Sigmoid colon (tissue), 7 donors: ENCODE results near the gene RPS6KA2. TPM values are rescaled to one million over a fixed set of nuclear protein-coding genes. Genes with fewer than 3 reads are reported as not detected.
"Not testable (repeated sequence)": the region's sequence is repeated elsewhere in the genome, so short reads cannot be mapped to it uniquely, and the experiment has no call there.

Experiments
- DNase-seq: peaks from one replicate; pipeline ENCODE4 v3.0.0-alpha.2; 2019
- H3K27ac ChIP-seq, 4 donors: fragments of 200-600 bp; sonication (generic); one replicate each; pipeline ENCODE4 v1.5.1; 2016 to 2019; ENCODE audit warnings: mild to moderate bottlenecking in 1 of 4
- H3K27me3 ChIP-seq, 3 donors: fragments of 200-600 bp; sonication (generic); one replicate each; pipeline ENCODE4 v1.5.1; 2019; ENCODE audit warnings: mild to moderate bottlenecking in 1 of 3
- H3K36me3 ChIP-seq, 4 donors: fragments of 200-600 bp; sonication (generic); one replicate each; pipeline ENCODE4 v1.5.1; 2016 to 2019
- H3K4me1 ChIP-seq, 4 donors: fragments of 200-600 bp; sonication (generic); one replicate each; pipeline ENCODE4 v1.5.1; 2017 to 2019
- H3K4me3 ChIP-seq, 4 donors: fragments of 200-600 bp; sonication (generic); one replicate each; pipeline ENCODE4 v1.5.1; 2017 to 2019; ENCODE audit warnings: mild to moderate bottlenecking in 2 of 4, moderate library complexity in 1 of 4
- H3K9me3 ChIP-seq, 4 donors: fragments of 200-600 bp in 3 of 4; sonication (generic) in 3 of 4; one replicate each; pipeline versions ENCODE4 v1.5.1 to v1.6.1; 2013 to 2019
- CTCF ChIP-seq, 4 experiments: fragments of 450-650 bp in 3 of 4; fragments of 200-600 bp in 1 of 4; IDR thresholded peaks; one replicate each; pipeline ENCODE4 v1.5.1; 2016 to 2019; ENCODE audit warnings: antibody characterized with exemption in 4 of 4, mild to moderate bottlenecking in 3 of 4, moderate library complexity in 2 of 4
- EP300 ChIP-seq, 4 donors: sonication (generic); formaldehyde crosslinking; IDR thresholded peaks; one replicate each; pipeline ENCODE4 v1.6.1; 2017; ENCODE audit warnings: antibody characterized with exemption in 4 of 4
- POLR2A ChIP-seq, 2 donors: fragments of 450-650 bp; IDR thresholded peaks; one replicate each; pipeline ENCODE4 v1.6.1; 2016; ENCODE audit warnings: antibody characterized with exemption in 2 of 2, mild to moderate bottlenecking in 2 of 2, moderate library complexity in 2 of 2
- POLR2AphosphoS5 ChIP-seq, 4 donors: sonication (generic); formaldehyde crosslinking; IDR thresholded peaks; one replicate each; pipeline ENCODE4 v1.6.1; 2017; ENCODE audit warnings: antibody characterized with exemption in 4 of 4
- WGBS, 2 donors: extraction: QIAGEN DNeasy Blood & Tissue Kit; methylation state at CpG; one replicate each; pipeline ENCODE4 v1.1.7; 2013; 5-methylcytosine and 5-hydroxymethylcytosine counted together
- intact Hi-C: fragments of 100-400 bp; cut with DNase I; formaldehyde crosslinking; loops from one replicate; pipeline ENCODE4 v1.15.1; 2023
- polyA plus RNA-seq, 3 donors: library from polyadenylated mRNA; stranded (reverse); fragments of 200-250 nt; gene quantifications; one replicate each; pipeline ENCODE4 v1.2.3, GENCODE V29; 2013
- total RNA-seq, 4 donors: library from RNA; depleted of rRNA; stranded (reverse); fragments of >200 nt; gene quantifications; one replicate each; pipeline ENCODE4 v1.1.0, GENCODE V29; 2016
- donor health status: healthy with polysubstance abuse.
- donor health status: Bipolar disorder and iron deficiency.
- donor health status: healthy.

Gene RPS6KA2
- total and polyA plus RNA-seq, 7 donors, result 6.5 to 44.7 (median 27.8) TPM

- Histone ChIP-seq H3K9me3 (no peaks in the 10 kb centered on the region), H3K27ac (no peak overlapping the region), H3K4me3 (no peak overlapping the region), H3K4me1 (peaks cover 0 to 7% (median 6%) of the 10 kb centered on the region in 4 donors), H3K27me3 (no peaks in the 10 kb centered on the region), H3K36me3 (no peaks in the 10 kb centered on the region)
- intact Hi-C loops, result loop anchor here (10.0 kb wide), 1 partner anchor 383 kb away; no protein-coding TSS in a partner anchor
- TF ChIP-seq POLR2A (IDR thresholded peaks at IDR 0.05), result no peak
- 59 to 75% methylated on average over 5 of the region's 5 CpGs for WGBS, 2 donors
- DNase-seq, result no peak
Observed at GRCh38 chr6:166387642-166388289, 239.3 kb downstream of the RPS6KA2 start.

DNA sequence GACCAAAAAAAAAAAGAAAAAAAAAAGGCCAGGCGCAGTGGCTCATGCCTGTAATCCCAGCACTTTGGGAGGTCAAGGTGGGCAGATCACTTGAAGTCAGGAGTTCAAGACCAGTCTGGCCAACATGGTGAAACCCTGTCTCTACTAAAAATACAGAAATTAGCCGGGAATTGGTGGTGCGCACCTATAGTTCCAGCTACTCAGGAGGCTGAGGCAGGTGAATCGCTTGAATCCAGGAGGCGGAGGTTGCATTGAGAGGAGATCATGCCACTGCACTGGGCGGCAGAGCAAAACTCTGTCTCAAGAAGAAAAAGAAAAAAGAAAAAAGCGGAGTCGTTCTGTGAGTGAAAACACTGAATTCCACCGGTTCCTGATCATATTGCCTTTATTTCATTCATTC, 240.0 kb downstream of the RPS6KA2 start:
- not testable (repeated sequence) for H3K36me3 ChIP-seq, H3K4me1 ChIP-seq
- WGBS, 2 donors, result 93 to 95% methylated on average over 9 of the region's 9 CpGs

GRCh38 chr6:166386111-166386510, 240.9 kb downstream of the RPS6KA2 start:
- Histone ChIP-seq H3K36me3 (no peaks in the 10 kb centered on the region), H3K9me3 (no peaks in the 10 kb centered on the region), H3K27me3 (no peaks in the 10 kb centered on the region), H3K27ac (no peak overlapping the region), H3K4me1 (peaks cover 0 to 11% (median 10%) of the 10 kb centered on the region in 4 donors), H3K4me3 (no peak overlapping the region)
- 97% methylated on average over 9 of the region's 9 CpGs for WGBS, 2 donors
- no peak for DNase-seq
- intact Hi-C loops, result loop anchor here (10.0 kb wide), 1 partner anchor 381 kb away; no protein-coding TSS in a partner anchor
- TF ChIP-seq POLR2A (IDR thresholded peaks at IDR 0.05) (no peak), EP300 (IDR thresholded peaks at IDR 0.05) (no peak), POLR2AphosphoS5 (IDR thresholded peaks at IDR 0.05) (no peak), CTCF (IDR thresholded peaks at IDR 0.05) (no peak)

More for the DNA sequence above, 240.0 kb downstream of the RPS6KA2 start:
- not testable (repeated sequence) for H3K27ac ChIP-seq, H3K27me3 ChIP-seq, DNase-seq, H3K4me3 ChIP-seq, H3K9me3 ChIP-seq
- intact Hi-C loops, result loop anchor here (10.0 kb wide), 1 partner anchor 382 kb away; no protein-coding TSS in a partner anchor

DNA sequence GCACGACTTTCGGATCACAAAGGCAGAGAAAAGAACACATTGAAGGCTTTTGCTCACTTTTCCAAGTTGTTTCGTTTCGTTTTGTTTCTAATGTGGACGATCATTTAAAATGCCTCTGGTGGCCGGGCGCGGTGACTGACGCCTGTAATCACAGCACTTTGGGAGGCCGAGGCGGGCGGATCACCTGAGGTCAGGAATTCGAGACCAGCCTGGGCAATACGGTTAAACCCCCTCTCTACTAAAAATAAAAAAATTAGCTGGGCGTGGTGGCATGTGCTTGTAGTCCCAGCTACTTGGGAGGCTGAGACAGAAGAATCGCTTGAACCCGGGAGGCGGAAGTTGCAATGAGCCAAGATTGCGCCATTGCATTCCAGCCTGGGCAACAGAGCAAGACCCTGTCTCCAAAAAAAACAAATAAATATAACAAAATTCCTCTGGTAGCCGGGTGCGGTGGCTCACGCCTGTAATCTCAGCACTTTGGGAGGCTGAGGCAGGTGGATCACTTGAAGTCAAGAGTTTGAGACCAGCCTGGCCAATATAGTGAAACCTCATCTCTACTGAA, 243.2 kb downstream of the RPS6KA2 start:
- DNase-seq, H3K27me3 ChIP-seq, H3K36me3 ChIP-seq, H3K9me3 ChIP-seq: not testable (repeated sequence)
- 4 to 19% methylated on average over 22 of the region's 22 CpGs for WGBS, 2 donors
- H3K4me3 ChIP-seq, result peak overlapping the region; percentile 57 to 98 (median 97)
- intact Hi-C loops, result loop anchor here (2.0 to 10.0 kb wide), 5 partner anchors 173 to 573 kb away; partner anchors contain the start of genes RNASET2 and RPS6KA2
- peak overlapping the region; percentile 92 to 97 (median 95) for H3K27ac ChIP-seq
- TF ChIP-seq CTCF (IDR thresholded peaks at IDR 0.05), result peak; percentile 19 to 47 (median 30)
- H3K4me1 ChIP-seq, result peaks cover 0 to 22% (median 11%) of the 10 kb centered on the region in 4 donors

DNA sequence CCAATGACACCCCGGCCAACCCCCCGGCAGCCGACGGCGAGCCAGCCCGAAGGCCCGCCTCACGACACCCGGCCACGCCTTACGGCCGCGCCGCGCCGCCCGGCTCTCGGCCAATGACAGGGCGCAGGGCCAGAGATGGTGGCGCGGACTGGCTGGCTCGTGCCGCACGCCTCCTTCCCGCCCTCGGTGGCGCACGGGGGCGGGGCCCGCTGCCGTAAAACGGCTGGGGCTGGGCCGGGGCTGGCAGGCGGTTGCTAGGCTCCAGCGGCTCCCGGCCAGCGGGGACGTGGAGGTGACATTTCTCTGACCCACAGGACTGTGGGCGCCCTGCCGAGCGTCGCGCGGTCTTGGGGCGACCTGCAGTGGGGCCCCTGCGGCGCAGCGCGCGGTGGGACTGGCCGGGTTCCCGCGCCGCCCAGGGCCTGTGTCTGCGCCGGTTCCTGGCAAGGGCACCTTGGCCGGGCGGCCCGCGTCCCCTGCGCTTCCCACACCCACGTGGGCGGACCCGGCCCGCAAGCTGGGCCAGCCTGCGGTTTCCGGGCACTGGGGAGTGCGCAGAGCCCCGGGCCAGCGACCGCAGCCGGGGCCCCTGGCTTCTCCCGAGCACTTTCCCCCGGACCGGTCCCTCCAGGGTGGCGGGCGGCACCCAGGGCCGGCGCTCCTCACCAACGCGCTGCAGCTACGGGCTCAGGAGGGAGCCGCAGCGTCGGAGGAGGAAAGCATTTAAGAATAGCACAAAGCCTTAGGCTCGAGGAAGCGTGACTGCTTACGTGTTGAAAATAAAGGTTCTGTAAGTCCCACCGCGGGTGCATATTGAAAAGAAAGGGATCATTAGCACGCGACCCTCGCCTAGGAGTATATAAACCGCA, 243.9 kb downstream of the RPS6KA2 start, which contains the start of gene MPC1:
Gene MPC1 (minus strand): TSS at position 8 of the 869 bp plus-strand sequence. CDS start 64 bp downstream, outside the sequence.
- TF ChIP-seq POLR2AphosphoS5 (IDR thresholded peaks at IDR 0.05) (peak; percentile 86 to 93 (median 90)), EP300 (IDR thresholded peaks at IDR 0.05) (peak in 1 of 4 donors; percentile 33), POLR2A (IDR thresholded peaks at IDR 0.05) (peak; percentile 37 to 55), CTCF (IDR thresholded peaks at IDR 0.05) (no peak)
- Histone ChIP-seq H3K4me1 (peaks cover 0 to 22% (median 11%) of the 10 kb centered on the region in 4 donors), H3K27me3 (no peaks in the 10 kb centered on the region), H3K9me3 (no peaks in the 10 kb centered on the region), H3K4me3 (peak within 1 kb of the TSS; percentile 57 to 98 (median 97)), H3K27ac (peak within 1 kb of the TSS; percentile 92 to 97 (median 95)), H3K36me3 (no peaks in the 10 kb centered on the region)
- intact Hi-C loops, result loop anchor here (2.0 to 10.0 kb wide), 5 partner anchors 174 to 574 kb away; partner anchors contain the start of genes RNASET2 and RPS6KA2
- peak; percentile 97 for DNase-seq
- 0% methylated on average over 94 of the region's 94 CpGs for WGBS, 2 donors
